ENCODE measurements around the gene ZDHHC8.

Gene ZDHHC8

DNA sequence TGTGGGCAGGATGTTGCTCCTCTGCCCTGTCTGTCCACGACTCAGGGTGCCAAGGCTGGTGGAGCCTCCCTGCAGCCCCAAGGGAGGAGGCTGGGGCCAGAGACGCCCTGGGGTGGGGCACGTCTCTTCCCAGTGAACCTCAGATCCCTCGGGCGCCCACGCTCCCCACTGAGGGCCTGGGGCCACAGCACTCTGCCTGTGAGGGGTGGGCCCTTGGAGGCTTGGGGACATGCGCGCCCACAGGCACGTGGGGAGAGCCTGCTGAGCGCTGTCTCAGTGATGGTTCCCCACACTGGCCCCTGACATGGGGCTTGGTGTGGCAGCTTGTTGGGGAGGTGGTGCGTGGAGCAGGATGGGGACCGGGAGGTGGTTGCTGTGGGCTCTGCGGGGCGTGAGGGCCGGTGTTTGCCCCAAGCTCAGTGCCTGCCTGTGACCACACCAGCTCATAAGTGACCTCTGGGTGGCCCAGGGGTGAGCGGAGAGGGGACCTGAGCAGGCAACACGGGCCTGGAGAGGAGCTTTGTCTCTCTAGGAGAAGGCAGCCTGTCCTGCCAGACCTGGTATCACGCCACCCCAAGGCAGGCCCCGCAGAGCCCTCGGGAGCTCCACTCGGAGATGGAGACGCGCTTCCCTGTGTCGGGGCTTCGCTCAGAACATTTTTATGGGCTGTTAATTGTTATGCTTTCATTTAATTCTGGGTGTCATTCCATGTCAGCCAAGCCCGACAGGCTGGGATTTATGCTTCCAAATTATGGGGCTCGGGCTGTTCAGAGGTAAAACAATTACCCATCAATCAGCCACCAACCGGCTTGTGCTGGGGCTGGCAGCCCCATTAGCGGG, 46.7 kb downstream of the ZDHHC8 start:
- in situ Hi-C loops (cut with MboI; ENCODE audit: low sequenced_read_pairs, unreplicated experiment) = no loop called here
- no peak for DNase-seq (ENCODE audit: low spot score)
- no peak for TF ChIP-seq CTCF (IDR thresholded peaks at IDR 0.05; ENCODE audit: borderline replicate concordance, control extremely low read depth, extremely low read depth, insufficient read depth, missing control alignments)

- in situ Hi-C loops (cut with MboI; ENCODE audit: low sequenced_read_pairs, unreplicated experiment) = no loop called here
- no peak for DNase-seq (ENCODE audit: low spot score)
- no peak for TF ChIP-seq CTCF (IDR thresholded peaks at IDR 0.05; ENCODE audit: borderline replicate concordance, control extremely low read depth, extremely low read depth, insufficient read depth, missing control alignments)
These were observed 47.3 kb downstream of the ZDHHC8 start for GRCh38 chr22:20178915-20179227.

- in situ Hi-C loops (cut with MboI; ENCODE audit: low sequenced_read_pairs, unreplicated experiment) = no loop called here
- no peak for DNase-seq (ENCODE audit: low spot score)
- no peak for TF ChIP-seq CTCF (IDR thresholded peaks at IDR 0.05; ENCODE audit: borderline replicate concordance, control extremely low read depth, extremely low read depth, insufficient read depth, missing control alignments)
These were observed 48.0 kb downstream of the ZDHHC8 start for GRCh38 chr22:20179455-20180244.

GRCh38 chr22:20180245-20180630, 48.6 kb downstream of the ZDHHC8 start:
- in situ Hi-C loops (cut with MboI; ENCODE audit: low sequenced_read_pairs, unreplicated experiment) = no loop called here
- TF ChIP-seq CTCF (IDR thresholded peaks at IDR 0.05; ENCODE audit: borderline replicate concordance, control extremely low read depth, extremely low read depth, insufficient read depth, missing control alignments) = no peak
- no peak for DNase-seq (ENCODE audit: low spot score)

- in situ Hi-C loops (cut with MboI; ENCODE audit: low sequenced_read_pairs, unreplicated experiment) = no loop called here
- TF ChIP-seq CTCF (IDR thresholded peaks at IDR 0.05; ENCODE audit: borderline replicate concordance, control extremely low read depth, extremely low read depth, insufficient read depth, missing control alignments) = no peak
- DNase-seq (ENCODE audit: low spot score) = no peak
These were observed 49.0 kb downstream of the ZDHHC8 start for GRCh38 chr22:20180640-20181039.

- no peak for TF ChIP-seq CTCF (IDR thresholded peaks at IDR 0.05; ENCODE audit: borderline replicate concordance, control extremely low read depth, extremely low read depth, insufficient read depth, missing control alignments)
- in situ Hi-C loops (cut with MboI; ENCODE audit: low sequenced_read_pairs, unreplicated experiment) = no loop called here
- no peak for DNase-seq (ENCODE audit: low spot score)
These were observed 49.7 kb downstream of the ZDHHC8 start for GRCh38 chr22:20181194-20181883.

Measured in GM13976 (cell line).